ENCODE measurements around the gene C18orf32.

GRCh38 chr18:49495480-49495879 is 8.4 kb upstream of the C18orf32 start:
- TF ChIP-seq BHLHE40 (IDR thresholded peaks at IDR 0.05; ENCODE audit: borderline replicate concordance) = no peak
- no peak for TF ChIP-seq HDGF (IDR thresholded peaks at IDR 0.05; ENCODE audit: borderline replicate concordance)
- no peak for TF ChIP-seq CTBP1 (IDR thresholded peaks at IDR 0.05; ENCODE audit: borderline replicate concordance)
- no peak for TF ChIP-seq FOXM1 (IDR thresholded peaks at IDR 0.05; ENCODE audit: borderline replicate concordance)
- TF ChIP-seq ELF4 (IDR thresholded peaks at IDR 0.05) = no peak
- no peak for TF ChIP-seq ZNF384 (IDR thresholded peaks at IDR 0.05)
